Neural cell (in vitro differentiated cells): Measurements from ENCODE around the gene CTDNEP1.

Source experiments
- EP300 ChIP-seq: fragments of 450-650 bp; conservative IDR thresholded peaks from 2 replicates; pipeline ENCODE4 v1.6.1; 2014; ENCODE audit warnings: antibody characterized with exemption, mild to moderate bottlenecking, moderate library complexity; ENCODE audit not compliant: poor library complexity, severe bottlenecking
- EZH2 ChIP-seq: fragments of 200-600, 300-800 bp; shearing (Covaris generic), sonication (generic); IDR thresholded peaks from 2 replicates; pipeline ENCODE4 v1.6.1; 2014; ENCODE audit warnings: antibody characterized with exemption, low read length, borderline replicate concordance, mild to moderate bottlenecking; ENCODE audit not compliant: insufficient read depth, poor library complexity, severe bottlenecking
- POLR2AphosphoS5 ChIP-seq: IDR thresholded peaks from 2 replicates; pipeline ENCODE4 v1.6.1; 2012
- REST ChIP-seq: IDR thresholded peaks from 2 replicates; pipeline ENCODE4 v1.6.1; 2012; ENCODE audit warnings: borderline replicate concordance
- SMC3 ChIP-seq: fragments of 450-650 bp; conservative IDR thresholded peaks from 2 replicates; pipeline ENCODE4 v1.6.1; 2014; ENCODE audit warnings: antibody characterized with exemption, mild to moderate bottlenecking, moderate library complexity; ENCODE audit not compliant: poor library complexity
- TF ChIP-seq, protein P1 (sequence below): fragments of 450-650 bp; IDR thresholded peaks from 2 replicates; pipeline ENCODE4 v1.5.1; 2014; ENCODE audit warnings: antibody characterized with exemption, mild to moderate bottlenecking, moderate library complexity; ENCODE audit not compliant: poor library complexity, severe bottlenecking

- no peak for TF ChIP-seq EZH2
- TF ChIP-seq, protein P1, sequence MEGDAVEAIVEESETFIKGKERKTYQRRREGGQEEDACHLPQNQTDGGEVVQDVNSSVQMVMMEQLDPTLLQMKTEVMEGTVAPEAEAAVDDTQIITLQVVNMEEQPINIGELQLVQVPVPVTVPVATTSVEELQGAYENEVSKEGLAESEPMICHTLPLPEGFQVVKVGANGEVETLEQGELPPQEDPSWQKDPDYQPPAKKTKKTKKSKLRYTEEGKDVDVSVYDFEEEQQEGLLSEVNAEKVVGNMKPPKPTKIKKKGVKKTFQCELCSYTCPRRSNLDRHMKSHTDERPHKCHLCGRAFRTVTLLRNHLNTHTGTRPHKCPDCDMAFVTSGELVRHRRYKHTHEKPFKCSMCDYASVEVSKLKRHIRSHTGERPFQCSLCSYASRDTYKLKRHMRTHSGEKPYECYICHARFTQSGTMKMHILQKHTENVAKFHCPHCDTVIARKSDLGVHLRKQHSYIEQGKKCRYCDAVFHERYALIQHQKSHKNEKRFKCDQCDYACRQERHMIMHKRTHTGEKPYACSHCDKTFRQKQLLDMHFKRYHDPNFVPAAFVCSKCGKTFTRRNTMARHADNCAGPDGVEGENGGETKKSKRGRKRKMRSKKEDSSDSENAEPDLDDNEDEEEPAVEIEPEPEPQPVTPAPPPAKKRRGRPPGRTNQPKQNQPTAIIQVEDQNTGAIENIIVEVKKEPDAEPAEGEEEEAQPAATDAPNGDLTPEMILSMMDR: no peak
- TF ChIP-seq EP300: no peak
- no peak for TF ChIP-seq SMC3
- TF ChIP-seq POLR2AphosphoS5: no peak
- TF ChIP-seq REST: no peak
Observed at GRCh38 chr17:7241090-7241733, 10.3 kb downstream of the CTDNEP1 start.
